Caco-2 (cell line): ENCODE results near the gene FOXA1. TPM values are rescaled to one million over a fixed set of nuclear protein-coding genes. Genes with fewer than 3 reads are reported as not detected.

Experiments used
- BruUV-seq: library from RNA; stranded (reverse); fragments of 400-500 nt; replicated peaks from 2 replicates; lab custom pipeline; 2021; lab: Mats Ljungman, UMichigan
- CTCF ChIA-PET: fragments of 300-600 bp; sonication (Branson Sonifier 250); formaldehyde crosslinking; loops from one replicate; lab custom pipeline; 2022; ENCODE audit warnings: antibody characterized with exemption; lab: Charles Lee
- POLR2A ChIA-PET: fragments of 300-600 bp; sonication (Branson Sonifier 250); formaldehyde crosslinking; loops from one replicate; lab custom pipeline; 2022; ENCODE audit warnings: antibody characterized with exemption; lab: Charles Lee
- DNase-seq, 2 experiments: peaks; one replicate each; pipeline versions ENCODE4 v3.0.0 to v3.0.0-alpha.2; 2020 to 2022
- H3K27me3 ChIP-seq: replicated peaks from 2 replicates; pipeline ENCODE4 v1.6.0; 2011; ENCODE audit warnings: low read length; ENCODE audit not compliant: control insufficient read depth, insufficient read depth
- H3K36me3 ChIP-seq: 2 replicates; pipeline ENCODE4 v1.5.1; 2011; ENCODE audit warnings: low read length; ENCODE audit not compliant: control insufficient read depth, insufficient read depth
- H3K4me1 ChIP-seq: fragments of 250-450 bp; sonication (Bioruptor Pico); 2 replicates; pipeline ENCODE4 v1.5.1; 2020; ENCODE audit warnings: mild to moderate bottlenecking
- H3K4me3 ChIP-seq: 2 replicates; pipeline ENCODE4 v1.5.1; 2011; ENCODE audit warnings: low read depth, mild to moderate bottlenecking, control low read depth, low read length
- H3K9me3 ChIP-seq: fragments of 250-450 bp; sonication (Bioruptor Pico); 2 replicates; pipeline ENCODE4 v1.5.1; 2020; ENCODE audit warnings: mild to moderate bottlenecking, moderate library complexity
- H3K27ac Mint-ChIP-seq: one replicate; pipeline ENCODE4 v1.8.0; 2022; ENCODE audit warnings: mixed read lengths; ENCODE audit not compliant: unreplicated experiment
- H3K27me3 Mint-ChIP-seq: one replicate; pipeline ENCODE4 v1.8.0; 2022; ENCODE audit warnings: mixed read lengths; ENCODE audit not compliant: insufficient read depth, unreplicated experiment
- H3K36me3 Mint-ChIP-seq: one replicate; pipeline ENCODE4 v1.8.0; 2022; ENCODE audit warnings: mild to moderate bottlenecking, mixed read lengths; ENCODE audit not compliant: insufficient read depth, unreplicated experiment
- H3K4me1 Mint-ChIP-seq: one replicate; pipeline ENCODE4 v1.8.0; 2022; ENCODE audit warnings: low read depth, mixed read lengths; ENCODE audit not compliant: unreplicated experiment
- H3K4me3 Mint-ChIP-seq: one replicate; pipeline ENCODE4 v1.8.0; 2022; ENCODE audit warnings: mild to moderate bottlenecking, moderate library complexity, mixed read lengths; ENCODE audit not compliant: unreplicated experiment
- H3K9me3 Mint-ChIP-seq: one replicate; pipeline ENCODE4 v1.8.0; 2022; ENCODE audit warnings: mixed read lengths; ENCODE audit not compliant: unreplicated experiment
- intact Hi-C: fragments of 100-400 bp; cut with micrococcal nuclease; formaldehyde crosslinking; loops from one replicate; pipeline ENCODE4 v1.10.0; 2022; ENCODE audit not compliant: unreplicated experiment
- total RNA-seq: library from RNA; stranded (reverse); gene quantifications from 2 replicates; pipeline ENCODE4 v1.2.3, GENCODE V29; 2022
- TF ChIP-seq, protein P1 (sequence below), 2 experiments: fragments of 200-600 bp in 1 of 2; IDR thresholded peaks; 1 replicate in 1 of 2; 2 replicates in 1 of 2; pipeline versions ENCODE4 v1.5.1 to v1.8.0; 2011 to 2022; ENCODE audit warnings: antibody characterized with exemption in 1 of 2, control low read depth in 1 of 2, inconsistent platforms in 1 of 2, low read depth in 1 of 2, low read length in 1 of 2, mild to moderate bottlenecking in 1 of 2, moderate library complexity in 1 of 2; ENCODE audit not compliant: insufficient read depth in 1 of 2, severe bottlenecking in 1 of 2, unreplicated experiment in 1 of 2

FOXA1 gene
- total RNA-seq, 1 experiment from 2014 or later: 271 TPM

DNA sequence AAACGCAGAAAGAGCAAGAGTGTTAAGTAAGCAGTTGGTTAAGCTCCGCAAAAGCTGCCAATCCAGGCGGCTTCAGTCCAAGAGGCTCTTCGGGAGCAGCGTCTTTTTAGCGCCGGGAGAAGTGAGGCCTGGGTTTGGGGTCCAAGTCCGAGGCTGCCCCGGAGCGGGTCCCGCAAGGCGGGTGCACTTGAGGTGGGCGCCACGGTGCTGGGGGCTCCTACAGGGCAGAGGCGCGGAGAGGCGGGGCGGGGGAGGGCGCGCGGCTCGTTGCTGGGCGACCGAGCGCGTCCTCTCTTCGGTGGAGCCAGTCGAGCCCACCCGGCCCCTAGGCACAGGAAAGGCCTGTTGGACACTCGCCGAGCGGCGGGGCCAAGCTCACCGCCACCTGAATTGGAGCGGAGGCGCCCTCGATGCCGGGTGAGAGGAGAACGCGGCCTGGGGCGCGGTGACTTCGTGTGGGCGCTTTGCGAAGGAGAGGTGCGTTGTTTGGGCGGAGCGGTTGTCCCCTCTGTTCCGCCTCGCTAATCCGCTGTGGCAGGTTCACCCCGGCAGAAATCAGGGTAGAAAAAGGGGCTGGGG lies 16.0 kb upstream of the FOXA1 start:
- POLR2A ChIA-PET: no interaction called here
- no peaks in the 10 kb centered on the region for H3K4me1 Mint-ChIP-seq
- H3K4me1 ChIP-seq: no peaks in the 10 kb centered on the region
- no peak overlapping the region for H3K4me3 ChIP-seq
- BruUV-seq: no TSS peak
- TF ChIP-seq, protein P1, sequence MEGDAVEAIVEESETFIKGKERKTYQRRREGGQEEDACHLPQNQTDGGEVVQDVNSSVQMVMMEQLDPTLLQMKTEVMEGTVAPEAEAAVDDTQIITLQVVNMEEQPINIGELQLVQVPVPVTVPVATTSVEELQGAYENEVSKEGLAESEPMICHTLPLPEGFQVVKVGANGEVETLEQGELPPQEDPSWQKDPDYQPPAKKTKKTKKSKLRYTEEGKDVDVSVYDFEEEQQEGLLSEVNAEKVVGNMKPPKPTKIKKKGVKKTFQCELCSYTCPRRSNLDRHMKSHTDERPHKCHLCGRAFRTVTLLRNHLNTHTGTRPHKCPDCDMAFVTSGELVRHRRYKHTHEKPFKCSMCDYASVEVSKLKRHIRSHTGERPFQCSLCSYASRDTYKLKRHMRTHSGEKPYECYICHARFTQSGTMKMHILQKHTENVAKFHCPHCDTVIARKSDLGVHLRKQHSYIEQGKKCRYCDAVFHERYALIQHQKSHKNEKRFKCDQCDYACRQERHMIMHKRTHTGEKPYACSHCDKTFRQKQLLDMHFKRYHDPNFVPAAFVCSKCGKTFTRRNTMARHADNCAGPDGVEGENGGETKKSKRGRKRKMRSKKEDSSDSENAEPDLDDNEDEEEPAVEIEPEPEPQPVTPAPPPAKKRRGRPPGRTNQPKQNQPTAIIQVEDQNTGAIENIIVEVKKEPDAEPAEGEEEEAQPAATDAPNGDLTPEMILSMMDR (IDR thresholded peaks at IDR 0.05; ENCODE audit: insufficient read depth in 1 of 2, low read depth in 1 of 2, low read length in 1 of 2, severe bottlenecking in 1 of 2, unreplicated experiment in 1 of 2): no peak
- CTCF ChIA-PET: no interaction called here
- no peak for DNase-seq
- H3K4me3 Mint-ChIP-seq: no peak overlapping the region
- no peaks in the 10 kb centered on the region for H3K27me3 ChIP-seq
- intact Hi-C loops: no loop called here
- peaks cover under 1% of the 10 kb centered on the region; the same call in 1 of the 2 replicates for H3K36me3 ChIP-seq
- H3K27ac Mint-ChIP-seq: no peak overlapping the region
- H3K36me3 Mint-ChIP-seq: peaks cover 39% of the 10 kb centered on the region
- H3K9me3 Mint-ChIP-seq: peaks cover 44% of the 10 kb centered on the region
- no peaks in the 10 kb centered on the region for H3K27me3 Mint-ChIP-seq
- peaks cover 32% of the 10 kb centered on the region for H3K9me3 ChIP-seq

GRCh38 chr14:37608649-37609048 lies 13.6 kb upstream of the FOXA1 start:
- intact Hi-C loops: no loop called here

GRCh38 chr14:37606678-37607077 lies 11.6 kb upstream of the FOXA1 start:
- no peak for DNase-seq
- Mint-ChIP-seq H3K27me3 (no peaks in the 10 kb centered on the region), H3K27ac (no peak overlapping the region), H3K4me3 (no peak overlapping the region), H3K4me1 (peaks cover 8% of the 10 kb centered on the region), H3K36me3 (peaks cover 33% of the 10 kb centered on the region), H3K9me3 (peaks cover 12% of the 10 kb centered on the region)
- Histone ChIP-seq H3K9me3 (no peaks in the 10 kb centered on the region), H3K27me3 (no peaks in the 10 kb centered on the region), H3K4me1 (peaks cover 22% of the 10 kb centered on the region), H3K36me3 (peaks cover 3% of the 10 kb centered on the region; the same call in 1 of the 2 replicates), H3K4me3 (no peak overlapping the region)
- BruUV-seq: no TSS peak
- POLR2A ChIA-PET: interaction anchor here (0.5 kb wide), 1 partner anchor 19 kb away, joined by 5 read pairs; no protein-coding TSS in a partner anchor
- CTCF ChIA-PET: no interaction called here
- intact Hi-C loops: no loop called here
- TF ChIP-seq, protein P1 (IDR thresholded peaks at IDR 0.05; ENCODE audit: insufficient read depth in 1 of 2, low read depth in 1 of 2, low read length in 1 of 2, severe bottlenecking in 1 of 2, unreplicated experiment in 1 of 2): no peak

More at GRCh38 chr14:37608649-37609048, 13.6 kb upstream of the FOXA1 start:
- Histone ChIP-seq H3K4me1 (peaks cover 3% of the 10 kb centered on the region; the same call in 1 of the 2 replicates), H3K36me3 (peaks cover 3% of the 10 kb centered on the region; the same call in 1 of the 2 replicates), H3K4me3 (no peak overlapping the region), H3K27me3 (no peaks in the 10 kb centered on the region), H3K9me3 (peaks cover 8% of the 10 kb centered on the region; the same call in 1 of the 2 replicates)
- no TSS peak for BruUV-seq
- ChIA-PET CTCF (no interaction called here), POLR2A (no interaction called here)
- Mint-ChIP-seq H3K4me3 (no peak overlapping the region), H3K27ac (no peak overlapping the region), H3K4me1 (no peaks in the 10 kb centered on the region), H3K27me3 (no peaks in the 10 kb centered on the region), H3K36me3 (peaks cover 29% of the 10 kb centered on the region), H3K9me3 (peaks cover 30% of the 10 kb centered on the region)
- DNase-seq: no peak
- TF ChIP-seq, protein P1 (IDR thresholded peaks at IDR 0.05; ENCODE audit: insufficient read depth in 1 of 2, low read depth in 1 of 2, low read length in 1 of 2, severe bottlenecking in 1 of 2, unreplicated experiment in 1 of 2): no peak
